ENCODE results near the gene TLK2.

GRCh38 chr17:62562656-62563055 lies 84.0 kb downstream of the TLK2 start:
- no peak for TF ChIP-seq CTCF (conservative IDR thresholded peaks at IDR 0.05; ENCODE audit: low read depth, low read length)
- no peak for TF ChIP-seq EZH2 (IDR thresholded peaks at IDR 0.05; ENCODE audit: low read length, unreplicated experiment)

Measured in PC-3 (cell line).